Naive thymus-derived CD8-positive, alpha-beta T cell (primary cell): Measurements from ENCODE around the gene SHANK1. TPM values are rescaled to one million over a fixed set of nuclear protein-coding genes. Genes with fewer than 3 reads are reported as not detected.

ENCODE experiments used
- ATAC-seq, 2 donors: fragments of 150-1000 bp; cut with Tn5 transposase in 1 of 2; sonication (Bioruptor Pico), chemical (Tn5 transposase) in 1 of 2; 1 replicate in 1 of 2; 2 replicates in 1 of 2; pipeline ENCODE4 v1.10.0; 2021; ENCODE audit warnings: mild to moderate bottlenecking in 2 of 2, moderate library complexity in 2 of 2
- POLR2A ChIA-PET: fragments of 350-600 bp; sonication (Branson Sonifier 250); formaldehyde crosslinking; loops from one replicate; lab custom pipeline; 2021; ENCODE audit warnings: antibody characterized with exemption; lab: Charles Lee
- DNase-seq, 10 donors: peaks; one replicate each; pipeline versions ENCODE4 v3.0.0 to v3.0.0-alpha.2; 2020 to 2022
- H3K27ac Mint-ChIP-seq, 10 donors: one replicate each; pipeline ENCODE4 v1.8.0; 2020 to 2022; ENCODE audit warnings: mild to moderate bottlenecking in 10 of 10, mixed read lengths in 10 of 10, moderate library complexity in 4 of 10, inconsistent platforms in 1 of 10
- H3K27me3 Mint-ChIP-seq, 5 donors: one replicate each; pipeline ENCODE4 v1.8.0; 2021 to 2022; ENCODE audit warnings: mixed read lengths in 5 of 5
- H3K36me3 Mint-ChIP-seq, 3 donors: one replicate each; pipeline ENCODE4 v1.8.0; 2020 to 2022; ENCODE audit warnings: mixed read lengths in 3 of 3, mild to moderate bottlenecking in 2 of 3, inconsistent platforms in 1 of 3
- H3K4me1 Mint-ChIP-seq, 4 donors: one replicate each; pipeline ENCODE4 v1.8.0; 2021 to 2022; ENCODE audit warnings: mixed read lengths in 4 of 4
- H3K4me3 Mint-ChIP-seq, 10 donors: one replicate each; pipeline ENCODE4 v1.8.0; 2020 to 2022; ENCODE audit warnings: mild to moderate bottlenecking in 10 of 10, mixed read lengths in 10 of 10, moderate library complexity in 6 of 10, inconsistent platforms in 1 of 10
- H3K9me3 Mint-ChIP-seq, 9 donors: one replicate each; pipeline ENCODE4 v1.8.0; 2020 to 2022; ENCODE audit warnings: mixed read lengths in 9 of 9, mild to moderate bottlenecking in 3 of 9, inconsistent platforms in 1 of 9, moderate library complexity in 1 of 9
- polyA plus RNA-seq, 3 donors: library from polyadenylated mRNA; unstranded; fragments of 300-500 nt; fragmentation: Illumina TruSeq; gene quantifications; one replicate each; pipeline ENCODE4 v1.2.3, GENCODE V29; 2021
- total RNA-seq, 8 experiments: library from RNA in 2 of 8; stranded (reverse) in 2 of 8; gene quantifications; one replicate each; pipeline ENCODE4 v1.2.3 and lab custom pipeline; 2021 to 2026

The SHANK1 gene
- total and polyA plus RNA-seq, 5 experiments from 2014 or later = 0.26 to 0.96 (median 0.37) TPM; not detected in 1

GRCh38 chr19:50661766-50662650 lies 57.6 kb downstream of the SHANK1 start:
- Mint-ChIP-seq H3K9me3 (peaks cover 0 to 18% (median 6%) of the 10 kb centered on the region in 9 donors), H3K27me3 (peaks cover 21 to 69% (median 42%) of the 10 kb centered on the region in 5 donors), H3K36me3 (peaks cover 0 to 5% (median 0%) of the 10 kb centered on the region in 3 donors), H3K27ac (peak overlapping the region in 1 of 10 donors; percentile 9), H3K4me3 (peak overlapping the region in 1 of 10 donors; percentile 32), H3K4me1 (peaks cover 14 to 23% (median 18%) of the 10 kb centered on the region in 4 donors)
- POLR2A ChIA-PET = interaction anchor here (0.5 kb wide), 1 partner anchor 714 kb away, joined by 4 read pairs; no protein-coding TSS in a partner anchor
- DNase-seq = no peak
- ATAC-seq = no peak

GRCh38 chr19:50661023-50661422 lies 58.6 kb downstream of the SHANK1 start:
- Mint-ChIP-seq H3K4me3 (peak overlapping the region in 3 of 10 donors; percentile 26 to 66 (median 36)), H3K9me3 (peaks cover 0 to 24% (median 8%) of the 10 kb centered on the region in 9 donors), H3K4me1 (peaks cover 14 to 23% (median 18%) of the 10 kb centered on the region in 4 donors), H3K27me3 (peaks cover 24 to 79% (median 50%) of the 10 kb centered on the region in 5 donors), H3K27ac (no peak overlapping the region), H3K36me3 (peaks cover 0 to 5% (median 0%) of the 10 kb centered on the region in 3 donors)
- no peak for ATAC-seq
- POLR2A ChIA-PET = no interaction called here
- DNase-seq = no peak

GRCh38 chr19:50660088-50660366 lies 59.6 kb downstream of the SHANK1 start:
- ATAC-seq = no peak
- Mint-ChIP-seq H3K4me3 (peak overlapping the region in 4 of 10 donors; percentile 41 to 64 (median 53)), H3K27me3 (peaks cover 29 to 85% (median 53%) of the 10 kb centered on the region in 5 donors), H3K36me3 (peaks cover 0 to 5% (median 3%) of the 10 kb centered on the region in 3 donors), H3K9me3 (peaks cover 0 to 29% (median 9%) of the 10 kb centered on the region in 9 donors), H3K4me1 (peaks cover 14 to 23% (median 17%) of the 10 kb centered on the region in 4 donors), H3K27ac (peak overlapping the region in 1 of 10 donors; percentile 81)
- POLR2A ChIA-PET = no interaction called here
- no peak for DNase-seq

- ATAC-seq (no peak), DNase-seq (no peak)
- H3K36me3 Mint-ChIP-seq = peaks cover 0 to 8% (median 5%) of the 10 kb centered on the region in 3 donors
- H3K4me1 Mint-ChIP-seq = peaks cover 14 to 23% (median 17%) of the 10 kb centered on the region in 4 donors
- peak overlapping the region in 2 of 10 donors; percentile 7 to 25 for H3K27ac Mint-ChIP-seq
- peaks cover 0 to 35% (median 9%) of the 10 kb centered on the region in 9 donors for H3K9me3 Mint-ChIP-seq
- POLR2A ChIA-PET = no interaction called here
- peaks cover 32 to 85% (median 58%) of the 10 kb centered on the region in 5 donors for H3K27me3 Mint-ChIP-seq
- peak overlapping the region; percentile 49 to 88 (median 58) for H3K4me3 Mint-ChIP-seq
Measured at GRCh38 chr19:50659318-50660087, 60.1 kb downstream of the SHANK1 start.

- Mint-ChIP-seq H3K9me3 (peaks cover 0 to 36% (median 9%) of the 10 kb centered on the region in 9 donors), H3K36me3 (peaks cover 0 to 9% (median 3%) of the 10 kb centered on the region in 3 donors), H3K27ac (peak overlapping the region; percentile 35 to 99 (median 93)), H3K4me3 (peak overlapping the region; percentile 83 to 94 (median 86)), H3K27me3 (peaks cover 35 to 85% (median 58%) of the 10 kb centered on the region in 5 donors), H3K4me1 (peaks cover 14 to 23% (median 17%) of the 10 kb centered on the region in 4 donors)
- peak; percentile 38 to 69 for ATAC-seq
- DNase-seq = peak; percentile 32 to 88 (median 78)
- POLR2A ChIA-PET = interaction anchor here (0.7 to 1.2 kb wide), 3 partner anchors 9 to 259 kb away, joined by 3 to 7 read pairs (median 3); no protein-coding TSS in a partner anchor
Measured at GRCh38 chr19:50658441-50659317, 60.9 kb downstream of the SHANK1 start.

- peak overlapping the region; percentile 83 to 94 (median 86) for H3K4me3 Mint-ChIP-seq
- H3K36me3 Mint-ChIP-seq = peaks cover 0 to 9% (median 3%) of the 10 kb centered on the region in 3 donors
- H3K27ac Mint-ChIP-seq = peak overlapping the region; percentile 35 to 99 (median 93)
- ATAC-seq = peak; percentile 88 to 93
- H3K27me3 Mint-ChIP-seq = peaks cover 37 to 85% (median 57%) of the 10 kb centered on the region in 5 donors
- peaks cover 14 to 23% (median 17%) of the 10 kb centered on the region in 4 donors for H3K4me1 Mint-ChIP-seq
- DNase-seq = peak; percentile 49 to 94 (median 88)
- POLR2A ChIA-PET = interaction anchor here (0.7 to 1.2 kb wide), 3 partner anchors 10 to 258 kb away, joined by 3 to 7 read pairs (median 3); no protein-coding TSS in a partner anchor
- H3K9me3 Mint-ChIP-seq = peaks cover 0 to 39% (median 9%) of the 10 kb centered on the region in 9 donors
Measured at GRCh38 chr19:50657712-50658440, 61.7 kb downstream of the SHANK1 start.

GRCh38 chr19:50657222-50657669 lies 62.4 kb downstream of the SHANK1 start:
- Mint-ChIP-seq H3K4me1 (peaks cover 14 to 23% (median 17%) of the 10 kb centered on the region in 4 donors), H3K4me3 (peak overlapping the region in 9 of 10 donors; percentile 19 to 94 (median 88)), H3K27me3 (peaks cover 34 to 85% (median 56%) of the 10 kb centered on the region in 5 donors), H3K9me3 (peaks cover 0 to 39% (median 9%) of the 10 kb centered on the region in 9 donors), H3K27ac (peak overlapping the region in 6 of 10 donors; percentile 29 to 99 (median 94)), H3K36me3 (peaks cover 0 to 9% (median 3%) of the 10 kb centered on the region in 3 donors)
- DNase-seq = no peak
- ATAC-seq = no peak
- POLR2A ChIA-PET = no interaction called here

- peaks cover 27 to 82% (median 48%) of the 10 kb centered on the region in 5 donors for H3K27me3 Mint-ChIP-seq
- no peak overlapping the region for H3K27ac Mint-ChIP-seq
- ATAC-seq (no peak), DNase-seq (no peak)
- peaks cover 0 to 39% (median 9%) of the 10 kb centered on the region in 9 donors for H3K9me3 Mint-ChIP-seq
- POLR2A ChIA-PET = no interaction called here
- peaks cover 0 to 9% (median 3%) of the 10 kb centered on the region in 3 donors for H3K36me3 Mint-ChIP-seq
- H3K4me1 Mint-ChIP-seq = peaks cover 11 to 18% (median 16%) of the 10 kb centered on the region in 4 donors
- peak overlapping the region in 1 of 10 donors; percentile 10 for H3K4me3 Mint-ChIP-seq
Measured at GRCh38 chr19:50654882-50655281, 64.7 kb downstream of the SHANK1 start.

- no peak overlapping the region for H3K27ac Mint-ChIP-seq
- POLR2A ChIA-PET = no interaction called here
- H3K36me3 Mint-ChIP-seq = peaks cover 0 to 9% (median 1%) of the 10 kb centered on the region in 3 donors
- no peak for ATAC-seq
- H3K4me1 Mint-ChIP-seq = peaks cover 4 to 8% (median 5%) of the 10 kb centered on the region in 4 donors
- DNase-seq = no peak
- H3K9me3 Mint-ChIP-seq = peaks cover 0 to 32% (median 9%) of the 10 kb centered on the region in 9 donors
- no peak overlapping the region for H3K4me3 Mint-ChIP-seq
- H3K27me3 Mint-ChIP-seq = peaks cover 27 to 76% (median 53%) of the 10 kb centered on the region in 5 donors
Measured at GRCh38 chr19:50652722-50653121, 66.9 kb downstream of the SHANK1 start.

GRCh38 chr19:50651174-50651573 lies 68.4 kb downstream of the SHANK1 start:
- H3K36me3 Mint-ChIP-seq = peaks cover 0 to 9% (median 0%) of the 10 kb centered on the region in 3 donors
- H3K9me3 Mint-ChIP-seq = peaks cover 0 to 19% (median 6%) of the 10 kb centered on the region in 9 donors
- H3K4me1 Mint-ChIP-seq = peaks cover 0 to 4% (median under 1%) of the 10 kb centered on the region in 4 donors
- peaks cover 26 to 60% (median 51%) of the 10 kb centered on the region in 5 donors for H3K27me3 Mint-ChIP-seq
- H3K27ac Mint-ChIP-seq = no peak overlapping the region
- no peak for ATAC-seq
- DNase-seq = no peak
- H3K4me3 Mint-ChIP-seq = no peak overlapping the region
- POLR2A ChIA-PET = no interaction called here
